ENCODE measurements around the gene FAM199X.

The FAM199X gene

DNA sequence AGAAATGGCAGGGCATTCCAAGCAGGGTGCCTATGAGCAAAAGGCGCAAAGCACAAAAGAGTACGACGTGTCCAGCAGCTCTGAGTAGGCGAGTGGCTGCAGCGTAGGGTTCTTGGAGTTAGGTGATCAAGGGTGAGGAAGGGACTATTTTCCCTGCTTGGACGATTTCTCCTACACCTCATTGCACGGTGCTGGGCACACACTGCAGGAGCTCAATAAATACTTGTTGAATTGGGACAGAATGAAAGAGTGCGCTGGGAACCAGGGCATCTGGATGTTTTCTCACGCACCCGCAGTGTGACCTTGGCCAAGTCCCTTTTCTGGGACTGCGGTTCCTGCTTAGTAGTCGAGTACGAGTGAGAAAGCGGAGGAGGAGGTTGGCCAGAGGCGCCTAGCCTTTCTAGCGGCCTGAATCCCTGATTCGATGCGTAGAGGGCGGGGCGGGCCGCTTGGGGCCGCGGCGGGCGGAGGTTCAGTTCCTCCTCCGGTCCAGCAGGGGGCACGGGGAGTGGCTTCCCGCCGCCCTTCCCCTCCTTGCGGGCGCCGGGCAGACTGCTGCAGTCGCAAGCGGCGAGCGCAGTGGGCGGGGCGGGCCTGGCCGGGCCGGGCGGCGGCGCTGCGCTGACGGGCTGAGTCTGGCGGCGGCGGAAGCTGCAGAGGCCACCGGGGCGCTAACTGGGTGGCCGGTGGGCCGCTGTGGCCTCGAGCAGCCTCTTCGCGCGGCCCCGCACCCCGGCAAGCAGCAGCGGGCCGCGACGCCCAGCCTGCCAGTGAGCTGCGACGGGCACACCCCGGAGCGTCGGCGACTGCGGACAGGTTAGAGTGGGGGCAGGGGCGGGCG, at the start of gene FAM199X:
Gene FAM199X, plus strand, starts transcription at position 560 of the 841 bp plus-strand sequence. CDS start 333 bp downstream, outside the sequence.
- DNase-seq: peak; percentile 88

- DNase-seq: no peak
Measured at GRCh38 chrX:104117759-104118158, 48.5 kb upstream of the FAM199X start.

DNA sequence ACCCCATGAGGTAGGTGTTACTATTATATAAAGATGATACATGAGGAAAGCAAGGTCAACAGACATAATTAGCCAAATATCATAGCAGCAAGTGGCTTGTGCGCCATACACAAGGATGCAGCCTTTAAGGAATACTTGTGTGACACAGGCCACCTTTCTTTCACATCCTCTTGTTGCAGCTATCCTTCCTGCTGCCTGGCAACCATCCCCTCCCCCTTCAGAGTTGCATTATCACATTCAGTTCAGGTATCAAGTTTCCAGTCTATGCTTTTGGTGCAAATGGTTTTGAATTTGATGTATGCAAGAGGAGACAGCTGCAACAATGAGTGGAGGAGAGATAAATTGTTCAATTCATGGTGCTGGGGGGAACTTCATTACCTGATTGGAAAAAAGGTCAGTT, 47.5 kb upstream of the FAM199X start:
- peak; percentile 75 for DNase-seq

DNA sequence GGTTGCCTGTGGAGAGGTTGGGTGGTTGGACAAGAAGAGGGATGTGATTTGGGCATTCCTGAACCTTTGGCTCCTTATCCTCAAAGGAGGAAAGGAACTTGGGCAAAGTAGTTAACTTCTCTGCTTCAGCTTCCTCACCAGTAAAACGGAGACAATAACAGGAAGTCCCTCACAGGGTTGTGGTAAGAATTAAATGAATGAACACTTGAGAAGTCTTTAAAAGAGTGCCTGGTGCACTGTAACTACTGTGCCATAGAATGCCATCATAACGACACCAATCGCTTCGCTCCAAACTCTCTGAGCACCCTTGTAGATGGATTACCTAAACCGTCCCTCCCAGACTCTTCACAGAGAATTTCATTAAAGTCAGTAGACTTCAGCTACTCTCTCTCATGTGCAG, 43.4 kb upstream of the FAM199X start:
- DNase-seq: no peak

- DNase-seq: no peak
Measured at GRCh38 chrX:104126856-104127255, 39.4 kb upstream of the FAM199X start.

DNA sequence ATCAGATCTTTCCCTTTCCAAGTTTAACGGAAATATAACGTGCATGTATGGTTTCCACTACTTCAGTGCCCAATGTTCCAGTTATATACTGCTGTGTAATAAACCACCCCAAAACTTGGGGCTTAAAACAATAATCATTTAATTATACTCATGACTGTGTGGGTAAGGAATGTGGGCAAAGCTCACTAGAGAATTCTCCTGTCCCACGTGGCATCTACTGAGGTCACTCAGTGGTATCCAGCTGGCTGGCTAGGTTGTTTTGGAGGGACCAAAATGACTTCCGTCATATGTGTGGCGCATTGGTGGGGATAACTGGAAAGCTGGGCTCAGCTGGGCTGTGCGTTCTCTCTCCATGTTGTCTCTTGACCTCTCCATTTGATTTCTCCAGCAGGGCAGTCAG, 35.4 kb upstream of the FAM199X start:
- DNase-seq: no peak

DNA sequence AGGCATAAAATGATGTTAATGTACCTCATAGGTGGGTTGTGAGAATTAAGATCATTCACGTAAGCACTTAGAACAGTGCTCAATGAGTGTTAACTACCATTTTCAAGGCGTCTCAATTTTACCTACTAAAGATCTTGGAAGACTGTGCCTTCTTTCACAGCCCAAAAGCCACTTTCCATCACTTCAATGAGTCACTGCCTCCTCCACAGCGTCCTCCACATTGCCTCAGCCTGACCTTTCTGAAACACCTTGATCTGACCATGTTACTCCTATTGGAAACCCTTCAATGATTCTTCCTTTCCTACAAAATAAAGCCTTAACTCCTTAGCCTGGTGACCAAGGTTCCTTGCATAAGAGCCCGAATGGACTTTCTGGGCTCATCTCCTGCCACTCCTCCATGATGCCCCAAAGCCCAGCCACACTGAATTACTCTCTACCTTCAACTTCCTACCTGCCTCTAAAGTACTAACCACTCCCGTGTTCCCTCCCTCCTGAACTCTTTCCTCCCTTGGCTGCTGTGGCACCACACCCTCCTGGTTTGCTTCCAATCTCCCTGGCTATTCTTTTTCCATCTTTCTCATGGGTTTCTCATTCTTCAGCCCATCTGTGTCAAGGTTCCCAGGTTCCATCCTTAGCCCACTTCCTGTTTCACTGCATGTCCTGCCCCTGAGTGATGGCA, 31.5 kb upstream of the FAM199X start:
- DNase-seq: no peak

- DNase-seq: no peak
Measured at GRCh38 chrX:104135677-104136076, 30.6 kb upstream of the FAM199X start.

DNA sequence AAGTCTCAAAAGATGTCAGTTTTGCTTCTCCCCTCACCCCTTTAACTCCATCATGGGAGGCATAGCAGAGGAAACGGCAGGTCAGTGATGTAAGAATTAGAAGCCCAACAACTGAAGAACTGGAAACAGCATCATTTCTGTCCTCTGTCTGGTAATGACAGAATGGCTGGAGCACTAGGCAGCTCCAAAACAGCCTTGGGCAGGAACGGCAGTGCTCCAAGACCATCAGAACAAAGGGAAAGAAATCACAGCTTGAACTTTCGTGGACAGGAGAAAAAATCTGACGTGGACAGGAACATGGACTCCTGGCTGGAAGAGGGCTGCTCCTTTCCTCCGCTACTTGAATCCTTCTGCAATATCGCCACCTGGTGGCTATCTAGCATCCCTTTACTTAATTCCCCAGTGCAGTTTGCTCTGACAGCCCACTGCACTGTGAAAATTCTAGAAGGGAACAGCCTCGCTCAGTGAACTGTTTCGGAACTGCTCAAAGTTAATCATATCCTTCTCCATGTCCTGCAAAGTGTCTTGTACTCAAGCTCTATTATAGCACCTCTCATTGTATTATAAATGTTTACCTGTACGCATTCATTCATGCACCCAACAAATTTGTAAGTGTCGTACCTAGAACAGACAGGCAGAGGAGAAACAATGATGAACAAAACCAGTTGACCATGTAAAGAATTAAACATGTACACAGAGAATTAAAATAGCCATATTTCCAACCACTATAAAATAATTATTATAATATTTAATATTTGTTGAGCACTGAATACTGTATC, 29.8 kb upstream of the FAM199X start:
- DNase-seq: peak; percentile 88

DNA sequence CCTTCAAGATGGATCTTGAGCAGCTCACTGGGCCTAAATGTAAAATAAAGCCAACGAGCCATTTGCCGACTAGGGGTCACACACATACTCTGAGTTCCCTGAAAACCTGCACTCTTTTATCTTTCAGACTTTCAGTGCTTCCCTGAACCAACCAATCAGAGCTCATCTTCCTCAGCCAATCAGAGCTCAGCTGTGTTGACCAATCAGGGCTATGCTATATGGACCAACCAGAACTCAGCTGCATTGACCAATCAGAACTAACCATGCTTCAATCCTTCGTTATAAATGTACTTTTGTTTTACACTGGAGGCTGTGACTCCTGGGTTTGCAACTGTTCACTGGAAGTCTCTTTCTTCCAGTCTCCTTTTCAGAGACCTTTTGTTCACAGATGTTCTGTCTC, 28.8 kb upstream of the FAM199X start:
- DNase-seq: no peak

- no peak for DNase-seq
Measured at GRCh38 chrX:104141087-104141760, 25.0 kb upstream of the FAM199X start.

- DNase-seq: no peak
Measured at GRCh38 chrX:104151037-104151436, 15.2 kb upstream of the FAM199X start.

DNA sequence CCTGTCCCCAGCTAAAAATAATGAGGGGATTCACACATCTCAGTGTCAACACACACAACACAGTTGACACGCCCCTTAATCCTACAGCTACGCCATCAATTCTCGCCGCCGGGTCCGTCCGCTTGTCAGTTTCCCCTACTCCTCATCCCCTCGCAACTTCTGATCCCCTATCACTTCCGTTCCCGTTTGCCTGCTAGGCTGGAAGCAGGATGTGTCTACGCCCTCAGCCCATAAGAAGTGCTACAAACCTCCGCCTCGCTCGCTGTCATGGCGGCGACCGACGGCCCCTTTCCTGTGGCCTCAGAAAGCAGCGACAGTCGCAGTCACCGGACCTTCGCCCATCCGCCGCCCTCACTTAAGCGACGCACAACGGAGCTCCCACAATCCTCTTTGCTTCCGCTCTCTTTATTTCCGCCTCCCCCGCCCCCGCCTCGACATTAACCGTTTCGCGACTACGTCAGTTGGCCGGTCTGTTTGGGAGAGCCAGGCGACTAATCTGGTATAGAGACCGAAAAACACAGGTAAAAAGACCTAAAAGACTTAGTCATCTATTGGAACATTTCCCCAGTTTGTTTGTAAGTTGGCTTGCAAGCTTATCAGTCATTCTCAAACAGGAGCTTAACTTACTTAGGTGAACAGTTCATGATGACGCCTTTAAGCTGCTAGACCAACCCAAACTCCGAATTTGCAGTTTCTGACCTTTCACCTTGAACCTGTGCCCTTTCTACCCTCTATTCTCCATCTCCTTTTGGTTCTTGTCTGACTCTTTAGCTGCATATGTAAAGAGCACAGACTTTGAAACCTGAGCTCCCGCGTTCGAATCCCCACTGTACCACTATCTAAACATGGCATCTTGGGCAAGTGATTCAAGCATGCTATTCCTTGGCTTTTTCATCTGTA, 9.4 kb upstream of the FAM199X start, which contains the start of gene SLC25A53:
Gene SLC25A53, minus strand, starts transcription at position 380 of the 900 bp plus-strand sequence. CDS start 51,752 bp downstream, outside the sequence.
- DNase-seq: peak; percentile 89

DNA sequence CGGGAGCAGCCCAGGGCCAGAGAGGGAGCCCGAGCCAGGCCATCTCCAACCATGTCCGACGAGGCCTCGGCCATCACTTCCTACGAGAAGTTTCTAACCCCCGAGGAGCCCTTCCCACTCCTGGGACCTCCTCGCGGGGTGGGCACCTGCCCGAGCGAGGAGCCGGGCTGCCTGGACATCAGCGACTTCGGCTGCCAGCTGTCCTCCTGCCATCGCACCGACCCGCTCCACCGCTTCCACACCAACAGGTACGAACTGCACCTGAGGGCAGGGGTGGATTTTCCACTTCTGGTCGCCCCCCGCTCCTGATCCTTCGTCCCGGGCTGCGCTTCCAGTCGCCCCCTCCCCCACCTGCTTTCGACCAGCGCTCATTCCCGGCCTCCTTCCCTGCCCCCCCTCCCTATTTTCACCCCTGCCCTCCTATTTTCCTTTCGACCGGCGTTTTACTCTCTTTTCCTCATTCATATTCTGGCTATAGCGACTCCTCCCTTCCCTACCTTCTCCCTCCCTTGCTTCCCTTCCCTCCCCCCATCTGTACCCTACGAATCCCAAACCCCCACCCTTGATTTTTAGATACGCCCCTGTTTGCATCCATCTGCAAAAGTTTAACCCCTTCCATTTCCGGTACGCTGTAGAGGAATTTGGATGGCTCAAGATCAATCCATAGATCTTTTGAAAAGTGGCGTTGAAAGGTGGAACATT, 633 bp downstream of the FAM199X start:
- no peak for DNase-seq

- DNase-seq: no peak
Measured at GRCh38 chrX:104168127-104168526, 1.9 kb downstream of the FAM199X start.

DNA sequence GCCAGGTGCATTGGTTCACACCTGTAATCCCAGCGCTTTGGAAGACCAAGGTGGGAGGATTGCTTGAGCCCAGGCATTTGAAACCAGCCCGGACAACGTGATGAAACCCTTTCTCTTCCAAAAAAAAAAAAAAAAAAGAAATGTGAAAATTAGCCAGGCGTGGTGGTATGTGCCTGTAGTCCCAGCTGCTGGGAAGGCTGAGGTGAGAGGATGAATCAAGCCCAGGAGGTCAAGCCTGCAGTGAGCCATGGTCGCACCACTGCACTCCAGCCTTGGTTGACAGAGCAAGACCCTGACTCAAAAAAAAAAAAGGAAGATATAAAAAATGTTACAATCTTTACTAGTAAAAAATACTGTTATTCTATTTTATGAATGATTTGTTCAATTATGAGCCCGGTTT, 5.9 kb downstream of the FAM199X start:
- no peak for DNase-seq

DNA sequence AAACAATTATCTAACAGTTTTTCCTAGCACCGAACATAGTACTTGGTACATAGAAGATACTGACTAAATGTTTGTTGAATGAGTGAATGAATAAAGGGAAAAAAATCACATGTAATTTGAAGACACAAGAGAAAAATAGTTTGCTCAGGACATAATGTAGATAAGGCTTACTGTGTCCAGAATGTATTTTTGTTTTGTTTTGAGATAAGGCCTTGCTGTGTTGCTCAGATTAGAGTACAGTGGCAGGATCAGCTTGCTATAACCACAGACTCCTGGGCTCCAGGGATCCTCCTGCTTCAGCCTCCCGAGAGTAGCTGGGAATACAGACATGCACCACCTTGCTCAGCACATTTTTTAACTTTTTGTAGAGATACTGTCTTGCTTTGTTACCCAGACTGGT, 6.5 kb downstream of the FAM199X start:
- DNase-seq: no peak

DNA sequence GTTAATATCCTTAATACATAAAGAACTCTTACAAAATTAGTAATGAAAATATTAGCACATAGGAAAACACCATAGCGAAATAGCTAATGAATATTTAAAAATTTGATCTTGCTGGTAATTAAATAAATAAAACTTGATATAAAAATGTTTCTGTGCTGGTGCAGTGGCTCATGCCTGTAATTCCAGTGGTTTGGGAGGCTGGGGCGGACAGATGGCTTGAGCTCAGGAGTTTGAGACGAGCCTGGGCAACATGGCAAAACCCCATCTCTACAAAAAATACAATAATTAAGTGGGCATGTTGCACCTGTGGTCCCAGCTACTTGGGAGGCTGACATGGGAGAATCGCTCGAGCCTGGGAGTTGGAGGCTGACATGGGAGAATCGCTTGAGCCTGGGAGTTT, 7.6 kb downstream of the FAM199X start:
- no peak for DNase-seq

DNA sequence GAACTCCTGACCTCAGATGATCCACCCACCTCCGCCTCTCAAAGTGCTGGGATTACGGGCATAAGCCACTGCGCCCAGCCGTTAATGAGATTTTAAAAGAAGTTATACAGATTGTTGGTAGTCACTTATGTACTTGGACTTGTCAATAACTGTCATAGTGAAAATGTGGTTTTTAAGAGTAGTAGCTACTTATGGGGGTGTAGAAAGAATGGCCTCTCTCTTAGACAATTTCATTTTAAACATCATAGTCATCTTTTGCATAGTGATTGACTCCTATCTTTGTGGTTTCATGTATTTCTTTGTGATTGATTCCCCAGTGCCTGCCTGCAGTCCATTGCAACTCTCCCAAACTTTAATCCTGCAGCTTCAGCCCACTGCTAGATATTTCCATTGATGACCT, 17.4 kb downstream of the FAM199X start:
- DNase-seq: no peak

GRCh38 chrX:104187931-104188330, 21.7 kb downstream of the FAM199X start:
- no peak for DNase-seq

- DNase-seq: no peak
Measured at GRCh38 chrX:104189837-104190236, 23.6 kb downstream of the FAM199X start.

Measured in NCI-H1436 (cell line).